8988T (cell line): ENCODE measurements around the gene CCDC34.
"Not testable (repeated sequence)": the region's sequence is repeated elsewhere in the genome, so short reads cannot be mapped to it uniquely, and the experiment has no call there.

ENCODE experiments used
- DNase-seq: peaks from one replicate; pipeline ENCODE4 v3.0.0; 2011

Gene CCDC34

GRCh38 chr11:27321340-27321739, 41.7 kb downstream of the CCDC34 start:
- not testable (repeated sequence) for DNase-seq

- DNase-seq = no peak
Measured at GRCh38 chr11:27319072-27319471, 43.9 kb downstream of the CCDC34 start.

GRCh38 chr11:27317751-27318150, 45.3 kb downstream of the CCDC34 start:
- DNase-seq = no peak

- DNase-seq = no peak
Measured at GRCh38 chr11:27315836-27316235, 47.2 kb downstream of the CCDC34 start.

GRCh38 chr11:27313157-27313821, 49.7 kb downstream of the CCDC34 start:
- no peak for DNase-seq

GRCh38 chr11:27312110-27312509, 50.9 kb downstream of the CCDC34 start:
- no peak for DNase-seq

- DNase-seq = no peak
Measured at GRCh38 chr11:27310707-27311106, 52.3 kb downstream of the CCDC34 start.

GRCh38 chr11:27310182-27310581, 52.8 kb downstream of the CCDC34 start:
- DNase-seq = no peak

- DNase-seq = no peak
Measured at GRCh38 chr11:27309046-27309445, 54.0 kb downstream of the CCDC34 start.

- DNase-seq = no peak
Measured at GRCh38 chr11:27307232-27307631, 55.8 kb downstream of the CCDC34 start.

GRCh38 chr11:27305751-27306150, 57.3 kb downstream of the CCDC34 start:
- no peak for DNase-seq

- DNase-seq = no peak
Measured at GRCh38 chr11:27304514-27304913, 58.5 kb downstream of the CCDC34 start.

- no peak for DNase-seq
Measured at GRCh38 chr11:27303903-27304302, 59.1 kb downstream of the CCDC34 start.

GRCh38 chr11:27300974-27301373, 62.0 kb downstream of the CCDC34 start:
- no peak for DNase-seq

- no peak for DNase-seq
Measured at GRCh38 chr11:27297616-27298015, 65.4 kb downstream of the CCDC34 start.

- DNase-seq = no peak
Measured at GRCh38 chr11:27296497-27296896, 66.5 kb downstream of the CCDC34 start.

GRCh38 chr11:27295928-27296327, 67.1 kb downstream of the CCDC34 start:
- no peak for DNase-seq

- DNase-seq = no peak
Measured at GRCh38 chr11:27294654-27295053, 68.4 kb downstream of the CCDC34 start.

- DNase-seq = no peak
Measured at GRCh38 chr11:27293515-27294417, 69.2 kb downstream of the CCDC34 start.

- no peak for DNase-seq
Measured at GRCh38 chr11:27292637-27293010, 70.4 kb downstream of the CCDC34 start.

- DNase-seq = no peak
Measured at GRCh38 chr11:27291954-27292636, 70.9 kb downstream of the CCDC34 start.

- DNase-seq = no peak
Measured at GRCh38 chr11:27291302-27291889, 71.6 kb downstream of the CCDC34 start.
